Measurements from ENCODE around the gene RBM25.

The RBM25 gene

DNA sequence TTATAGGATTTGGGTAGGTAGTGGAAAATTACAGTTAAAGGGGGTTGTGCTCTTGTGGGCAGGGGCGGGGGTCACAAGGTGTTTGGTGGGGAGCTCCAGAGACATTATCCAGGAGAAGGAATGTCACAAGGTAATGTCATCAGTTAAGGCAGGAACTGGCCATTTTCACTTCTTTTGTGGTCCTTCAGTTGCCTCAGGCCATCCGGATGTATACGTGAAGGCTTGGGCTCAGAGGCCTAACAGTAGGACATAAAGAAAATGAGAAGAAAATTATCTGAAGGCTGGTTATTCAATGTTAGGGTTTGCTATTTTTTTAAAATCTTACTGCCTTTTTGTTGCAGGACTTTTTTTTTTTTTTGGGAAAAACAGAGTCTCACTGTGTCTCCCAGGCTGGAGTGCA lies 75.5 kb downstream of the RBM25 start:
- H3K4me3 Mint-ChIP-seq = no peak overlapping the region
- no peak overlapping the region for H3K27ac Mint-ChIP-seq
- H3K9me3 Mint-ChIP-seq = peaks cover 10% of the 10 kb centered on the region
- H3K36me3 Mint-ChIP-seq = peaks cover 12% of the 10 kb centered on the region
- H3K4me1 Mint-ChIP-seq = peaks cover 19% of the 10 kb centered on the region
- CTCF ChIA-PET = no interaction called here
- DNase-seq = no peak
- H3K27me3 Mint-ChIP-seq = peaks cover 4% of the 10 kb centered on the region

DNA sequence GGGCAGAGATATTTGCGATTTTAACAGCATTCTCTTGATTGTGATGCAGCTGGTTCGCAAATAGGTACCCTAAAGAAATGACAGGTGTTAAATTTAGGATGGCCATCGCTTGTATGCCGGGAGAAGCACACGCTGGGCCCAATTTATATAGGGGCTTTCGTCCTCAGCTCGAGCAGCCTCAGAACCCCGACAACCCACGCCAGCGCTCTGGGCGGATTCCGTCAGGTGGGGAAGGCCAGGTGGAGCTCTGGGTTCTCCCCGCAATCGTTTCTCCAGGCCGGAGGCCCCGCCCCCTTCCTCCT lies 77.7 kb downstream of the RBM25 start:
- CTCF ChIA-PET = interaction anchor here (1.4 kb wide), 1 partner anchor 36 kb away, joined by 3 read pairs; no protein-coding TSS in a partner anchor
- DNase-seq = no peak
- Mint-ChIP-seq H3K4me3 (peak overlapping the region; percentile 85), H3K4me1 (peaks cover 27% of the 10 kb centered on the region), H3K27ac (peak overlapping the region; percentile 100), H3K9me3 (peaks cover 10% of the 10 kb centered on the region), H3K27me3 (peaks cover 4% of the 10 kb centered on the region), H3K36me3 (peaks cover 16% of the 10 kb centered on the region)

DNA sequence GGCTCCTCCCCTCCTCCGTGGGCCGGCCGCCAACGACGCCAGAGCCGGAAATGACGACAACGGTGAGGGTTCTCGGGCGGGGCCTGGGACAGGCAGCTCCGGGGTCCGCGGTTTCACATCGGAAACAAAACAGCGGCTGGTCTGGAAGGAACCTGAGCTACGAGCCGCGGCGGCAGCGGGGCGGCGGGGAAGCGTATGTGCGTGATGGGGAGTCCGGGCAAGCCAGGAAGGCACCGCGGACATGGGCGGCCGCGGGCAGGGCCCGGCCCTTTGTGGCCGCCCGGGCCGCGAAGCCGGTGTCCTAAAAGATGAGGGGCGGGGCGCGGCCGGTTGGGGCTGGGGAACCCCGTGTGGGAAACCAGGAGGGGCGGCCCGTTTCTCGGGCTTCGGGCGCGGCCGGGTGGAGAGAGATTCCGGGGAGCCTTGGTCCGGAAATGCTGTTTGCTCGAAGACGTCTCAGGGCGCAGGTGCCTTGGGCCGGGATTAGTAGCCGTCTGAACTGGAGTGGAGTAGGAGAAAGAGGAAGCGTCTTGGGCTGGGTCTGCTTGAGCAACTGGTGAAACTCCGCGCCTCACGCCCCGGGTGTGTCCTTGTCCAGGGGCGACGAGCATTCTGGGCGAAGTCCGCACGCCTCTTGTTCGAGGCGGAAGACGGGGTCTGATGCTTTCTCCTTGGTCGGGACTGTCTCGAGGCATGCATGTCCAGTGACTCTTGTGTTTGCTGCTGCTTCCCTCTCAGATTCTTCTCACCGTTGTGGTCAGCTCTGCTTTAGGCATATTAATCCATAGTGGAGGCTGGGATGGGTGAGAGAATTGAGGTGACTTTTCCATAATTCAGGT lies 78.3 kb downstream of the RBM25 start, which contains the start of gene PSEN1:
PSEN1 (plus strand) TSS at position 121 of the 839 bp plus-strand sequence. CDS start 11,513 bp downstream, outside the sequence.
- peak; percentile 99 for DNase-seq
- H3K27me3 Mint-ChIP-seq = peaks cover 4% of the 10 kb centered on the region
- CTCF ChIA-PET = interaction anchor here (1.4 kb wide), 1 partner anchor 36 kb away, joined by 3 read pairs; no protein-coding TSS in a partner anchor
- H3K9me3 Mint-ChIP-seq = peaks cover 10% of the 10 kb centered on the region
- H3K4me1 Mint-ChIP-seq = peaks cover 29% of the 10 kb centered on the region
- H3K36me3 Mint-ChIP-seq = peaks cover 17% of the 10 kb centered on the region
- H3K27ac Mint-ChIP-seq = peak within 1 kb of the TSS; percentile 100
- peak within 1 kb of the TSS; percentile 85 for H3K4me3 Mint-ChIP-seq

DNA sequence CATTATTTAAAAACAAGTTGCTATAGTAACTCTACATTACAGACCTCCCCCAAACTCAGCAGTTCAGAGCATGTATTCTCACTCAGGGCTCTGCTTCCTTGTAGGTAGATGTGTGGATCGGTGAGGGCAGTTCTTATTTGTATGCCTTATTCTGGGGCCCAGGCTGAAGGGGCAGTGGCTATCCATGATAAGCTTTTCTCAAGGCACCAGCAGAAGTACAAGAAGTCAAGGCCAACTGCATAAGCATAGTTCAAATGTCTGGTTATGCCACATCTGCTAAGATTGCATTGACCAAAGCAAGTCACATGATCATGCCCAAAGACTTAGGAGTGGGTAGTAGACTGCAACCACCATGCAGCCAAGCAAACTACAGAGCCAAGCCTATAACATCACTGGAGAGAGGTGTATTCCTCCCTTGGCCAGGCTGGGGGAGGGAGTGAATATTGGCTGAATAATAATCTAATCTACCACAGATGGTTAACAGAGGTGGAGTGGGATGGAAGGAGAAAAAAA lies 82.5 kb downstream of the RBM25 start:
- Mint-ChIP-seq H3K27ac (peak overlapping the region; percentile 13), H3K36me3 (peaks cover 26% of the 10 kb centered on the region), H3K9me3 (no peaks in the 10 kb centered on the region), H3K4me1 (peaks cover 41% of the 10 kb centered on the region), H3K27me3 (peaks cover 4% of the 10 kb centered on the region), H3K4me3 (no peak overlapping the region)
- no peak for DNase-seq
- CTCF ChIA-PET = no interaction called here

DNA sequence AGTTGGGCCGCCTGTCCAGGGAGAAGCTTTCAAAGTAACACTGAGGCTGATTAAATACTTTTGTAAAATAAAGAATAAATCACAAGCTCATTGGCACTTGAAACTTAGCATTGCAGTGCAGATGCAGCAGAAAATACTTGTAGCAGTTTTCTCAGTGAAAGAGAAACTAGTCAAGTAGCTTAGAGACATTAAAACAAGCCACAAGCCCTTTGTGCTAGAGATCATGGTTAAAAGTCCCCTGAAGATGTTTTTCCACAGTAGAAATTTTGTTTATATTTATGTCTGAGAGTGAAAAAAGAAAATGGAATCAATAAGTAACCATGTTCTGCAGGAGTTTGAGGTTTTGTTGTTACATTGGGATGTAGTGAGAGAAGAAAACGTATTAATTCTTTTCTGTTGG lies 83.9 kb downstream of the RBM25 start:
- H3K27ac Mint-ChIP-seq = peak overlapping the region; percentile 66
- no peak overlapping the region for H3K4me3 Mint-ChIP-seq
- no peak for DNase-seq
- no peaks in the 10 kb centered on the region for H3K27me3 Mint-ChIP-seq
- peaks cover 35% of the 10 kb centered on the region for H3K4me1 Mint-ChIP-seq
- peaks cover 21% of the 10 kb centered on the region for H3K36me3 Mint-ChIP-seq
- CTCF ChIA-PET = no interaction called here
- H3K9me3 Mint-ChIP-seq = no peaks in the 10 kb centered on the region

DNA sequence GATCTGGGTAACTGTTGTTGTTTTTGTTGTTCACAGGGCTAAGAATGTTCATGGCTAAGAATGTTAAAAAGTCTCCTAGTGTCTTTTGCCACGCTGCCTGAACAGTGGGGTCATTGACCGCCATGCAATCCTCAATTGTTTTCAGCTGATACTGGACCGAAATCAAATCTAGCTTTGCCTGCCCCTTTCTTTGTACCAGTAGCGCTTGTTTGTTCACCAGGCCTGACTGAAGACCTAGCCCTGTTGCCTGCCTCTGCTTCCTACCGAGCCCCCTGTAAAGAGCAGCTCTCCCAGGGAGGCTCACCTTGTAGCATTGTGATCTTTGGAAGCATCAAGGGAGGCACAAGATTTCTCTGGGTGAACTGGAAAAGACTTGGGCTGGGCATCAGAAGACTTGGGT lies 84.7 kb downstream of the RBM25 start:
- H3K4me1 Mint-ChIP-seq = peaks cover 30% of the 10 kb centered on the region
- H3K27ac Mint-ChIP-seq = no peak overlapping the region
- peaks cover 17% of the 10 kb centered on the region for H3K36me3 Mint-ChIP-seq
- no peaks in the 10 kb centered on the region for H3K9me3 Mint-ChIP-seq
- no peak for DNase-seq
- CTCF ChIA-PET = interaction anchor here (0.6 kb wide), 1 partner anchor 24 kb away, joined by 3 read pairs; no protein-coding TSS in a partner anchor
- no peaks in the 10 kb centered on the region for H3K27me3 Mint-ChIP-seq
- H3K4me3 Mint-ChIP-seq = no peak overlapping the region

DNA sequence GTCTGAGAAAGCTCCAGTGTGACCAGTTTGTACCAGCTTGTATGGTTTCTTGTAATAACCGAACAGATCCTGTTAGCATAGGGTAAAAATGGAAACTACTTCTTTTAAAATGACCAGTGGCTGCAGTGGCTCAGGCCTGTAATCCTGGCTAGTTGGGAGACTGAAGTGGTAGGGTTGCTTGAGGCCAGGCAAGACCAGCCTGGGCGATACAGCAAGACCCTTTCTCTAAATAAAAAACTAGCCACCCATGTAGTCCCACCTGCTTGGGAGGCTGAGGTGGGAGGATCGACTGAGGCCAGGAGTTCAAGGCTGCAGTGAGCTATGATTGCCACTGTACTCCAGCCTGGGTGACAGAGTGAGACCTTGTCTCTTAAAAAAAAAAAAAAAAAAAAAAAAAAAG lies 85.3 kb downstream of the RBM25 start:
- H3K4me3 Mint-ChIP-seq = no peak overlapping the region
- H3K27me3 Mint-ChIP-seq = no peaks in the 10 kb centered on the region
- H3K9me3 Mint-ChIP-seq = no peaks in the 10 kb centered on the region
- peaks cover 30% of the 10 kb centered on the region for H3K4me1 Mint-ChIP-seq
- CTCF ChIA-PET = no interaction called here
- no peak overlapping the region for H3K27ac Mint-ChIP-seq
- H3K36me3 Mint-ChIP-seq = peaks cover 23% of the 10 kb centered on the region
- no peak for DNase-seq

DNA sequence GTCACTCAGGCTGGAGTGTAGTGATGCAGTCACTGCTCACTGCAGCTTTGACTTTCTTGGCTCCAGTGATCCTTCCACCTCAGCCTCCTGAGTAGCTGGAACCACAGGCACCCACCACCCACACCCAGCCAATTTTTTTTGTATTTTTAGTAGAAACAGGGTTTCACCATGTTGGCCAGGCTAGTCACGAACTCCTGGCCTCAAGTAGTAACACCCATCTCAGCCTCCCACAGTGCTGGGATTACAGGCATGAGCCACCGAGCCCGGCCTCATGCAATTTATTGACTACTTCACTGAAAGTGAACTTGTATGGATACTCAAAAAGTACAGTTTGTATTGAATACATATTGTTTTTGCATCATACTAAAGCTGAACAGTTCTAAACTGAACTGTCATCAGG lies 87.0 kb downstream of the RBM25 start:
- Mint-ChIP-seq H3K9me3 (no peaks in the 10 kb centered on the region), H3K27ac (no peak overlapping the region), H3K27me3 (no peaks in the 10 kb centered on the region), H3K4me3 (no peak overlapping the region), H3K36me3 (peaks cover 31% of the 10 kb centered on the region), H3K4me1 (peaks cover 28% of the 10 kb centered on the region)
- DNase-seq = no peak
- CTCF ChIA-PET = no interaction called here

DNA sequence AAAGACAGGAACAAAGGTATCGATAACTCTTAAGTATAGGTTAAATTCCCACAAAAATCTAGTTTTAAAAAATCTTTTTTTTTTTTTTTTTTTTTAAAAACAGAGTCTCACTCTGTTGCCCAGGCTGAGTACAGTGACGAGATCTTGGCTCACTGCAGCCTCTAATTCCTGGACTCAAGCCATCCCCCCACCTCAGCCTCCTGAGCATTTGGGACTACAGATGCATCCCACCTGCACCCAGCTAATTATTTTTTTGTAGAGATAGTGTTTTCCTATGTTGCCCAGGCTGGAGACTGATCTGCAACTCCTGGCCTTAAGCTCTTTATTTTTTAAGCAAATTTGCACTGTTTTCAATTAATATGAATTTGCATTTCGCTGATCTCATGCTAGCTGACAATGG lies 87.8 kb downstream of the RBM25 start:
- Mint-ChIP-seq H3K9me3 (no peaks in the 10 kb centered on the region), H3K27me3 (no peaks in the 10 kb centered on the region), H3K36me3 (peaks cover 26% of the 10 kb centered on the region), H3K4me3 (no peak overlapping the region), H3K27ac (no peak overlapping the region), H3K4me1 (peaks cover 21% of the 10 kb centered on the region)
- no peak for DNase-seq
- CTCF ChIA-PET = no interaction called here

DNA sequence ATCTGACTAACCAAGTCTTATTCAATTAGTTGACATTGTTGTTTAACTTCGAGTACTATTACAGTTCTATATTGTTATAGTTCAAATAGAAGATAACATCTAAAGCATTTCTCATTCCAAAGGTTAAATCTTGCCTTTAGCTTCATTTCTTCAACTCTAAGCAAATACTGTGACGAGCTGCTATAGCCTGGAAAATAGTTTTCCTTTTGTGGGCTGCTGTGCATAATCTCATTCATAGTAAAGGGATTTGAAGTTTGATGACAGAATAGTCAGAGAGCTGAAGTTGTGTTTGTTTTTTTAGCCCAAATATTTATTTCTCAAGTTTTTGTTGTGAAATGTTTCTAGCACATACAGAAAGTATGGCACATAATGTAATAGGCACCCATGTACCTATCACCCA lies 91.4 kb downstream of the RBM25 start:
- no peaks in the 10 kb centered on the region for H3K27me3 Mint-ChIP-seq
- H3K27ac Mint-ChIP-seq = no peak overlapping the region
- peaks cover 31% of the 10 kb centered on the region for H3K36me3 Mint-ChIP-seq
- no peaks in the 10 kb centered on the region for H3K9me3 Mint-ChIP-seq
- CTCF ChIA-PET = no interaction called here
- peaks cover 4% of the 10 kb centered on the region for H3K4me1 Mint-ChIP-seq
- DNase-seq = no peak
- H3K4me3 Mint-ChIP-seq = no peak overlapping the region

DNA sequence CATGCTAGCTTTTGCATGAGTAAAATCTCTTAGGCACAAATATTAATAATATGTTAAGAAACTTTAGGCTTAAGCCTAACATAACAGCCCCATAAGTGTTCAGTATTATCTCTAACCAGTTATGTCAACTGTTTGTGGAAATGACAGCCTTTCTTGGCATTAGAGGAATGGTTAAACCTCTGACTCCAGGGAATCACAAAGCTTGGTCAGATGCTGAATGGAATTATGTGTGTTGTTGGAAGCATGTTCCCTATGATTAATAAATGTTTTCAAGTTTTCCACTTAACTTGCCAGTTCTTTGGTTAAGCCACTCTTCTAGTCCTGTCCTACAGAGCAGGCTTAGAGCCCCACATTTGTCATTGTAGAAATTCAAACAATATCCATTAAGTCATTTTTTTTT lies 94.9 kb downstream of the RBM25 start:
- H3K4me1 Mint-ChIP-seq = no peaks in the 10 kb centered on the region
- CTCF ChIA-PET = no interaction called here

DNA sequence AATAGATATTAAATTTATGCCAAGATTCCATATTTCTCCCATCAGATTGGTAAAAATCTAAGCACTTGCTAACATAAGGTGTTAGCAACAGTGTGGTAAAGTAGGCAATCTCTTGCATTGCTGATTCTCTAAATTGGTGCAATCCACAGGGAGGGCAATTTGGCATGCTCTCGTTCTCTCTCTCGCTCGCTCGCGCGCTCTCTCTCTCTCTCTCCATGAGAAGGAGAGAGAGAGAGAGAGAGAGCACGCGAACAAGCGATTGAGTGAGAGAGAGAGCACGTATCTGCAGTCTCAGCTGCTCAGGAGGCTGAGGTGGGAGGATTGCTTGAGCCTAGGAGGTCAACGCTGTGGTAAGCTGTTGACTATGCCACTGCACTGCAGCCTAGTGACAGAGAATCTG lies 103.9 kb downstream of the RBM25 start:
- CTCF ChIA-PET = no interaction called here
- Mint-ChIP-seq H3K36me3 (peaks cover 46% of the 10 kb centered on the region), H3K27me3 (no peaks in the 10 kb centered on the region), H3K9me3 (no peaks in the 10 kb centered on the region), H3K4me3 (no peak overlapping the region), H3K27ac (no peak overlapping the region), H3K4me1 (peaks cover 2% of the 10 kb centered on the region)
- DNase-seq = no peak

More for the DNA sequence above, 94.9 kb downstream of the RBM25 start:
- Mint-ChIP-seq H3K9me3 (no peaks in the 10 kb centered on the region), H3K4me3 (no peak overlapping the region), H3K27ac (no peak overlapping the region), H3K36me3 (peaks cover 36% of the 10 kb centered on the region), H3K27me3 (no peaks in the 10 kb centered on the region)
- DNase-seq = no peak

DNA sequence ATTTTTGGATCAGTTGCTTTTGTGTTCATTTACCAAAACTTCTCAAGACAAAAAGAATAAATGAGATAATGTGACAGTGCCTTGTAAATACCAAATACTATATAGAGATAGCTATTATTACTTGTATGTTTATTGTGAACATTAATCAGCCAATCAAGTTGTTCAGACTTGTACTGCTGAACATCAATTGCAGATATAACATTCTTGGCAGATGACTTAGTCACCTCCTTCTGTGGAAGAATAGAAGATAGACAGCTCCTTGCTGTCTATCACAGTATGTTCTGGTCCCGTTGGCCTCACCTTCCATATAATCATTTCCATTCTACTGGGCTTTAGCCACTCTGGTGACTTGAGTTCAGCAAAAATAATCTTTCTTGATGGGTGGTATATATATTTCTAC lies 108.1 kb downstream of the RBM25 start:
- no peaks in the 10 kb centered on the region for H3K27me3 Mint-ChIP-seq
- no peak overlapping the region for H3K4me3 Mint-ChIP-seq
- H3K27ac Mint-ChIP-seq = no peak overlapping the region
- CTCF ChIA-PET = no interaction called here
- H3K36me3 Mint-ChIP-seq = peaks cover 49% of the 10 kb centered on the region
- no peak for DNase-seq
- no peaks in the 10 kb centered on the region for H3K9me3 Mint-ChIP-seq
- no peaks in the 10 kb centered on the region for H3K4me1 Mint-ChIP-seq

DNA sequence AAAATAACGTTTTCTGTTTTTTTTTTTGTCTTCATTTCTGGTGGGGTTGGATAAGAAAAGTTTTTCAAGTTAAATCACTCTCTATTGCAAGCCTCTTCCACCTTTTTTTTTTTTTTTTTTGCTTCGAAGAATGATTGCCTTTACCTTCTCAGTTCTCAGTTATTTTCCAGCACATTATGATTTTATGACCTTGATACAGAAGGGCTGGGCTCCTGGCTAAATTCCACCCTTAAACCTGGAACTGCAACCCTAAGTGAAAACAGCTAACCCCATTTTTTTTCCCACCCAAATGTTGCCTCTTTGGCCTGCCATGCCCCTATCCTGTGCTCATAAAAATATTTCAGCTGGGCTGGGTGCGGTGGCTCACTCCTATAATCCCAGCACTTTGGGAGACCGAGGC lies 109.4 kb downstream of the RBM25 start:
- CTCF ChIA-PET = interaction anchor here (0.7 kb wide), 2 partner anchors 21 to 25 kb away, joined by 3 to 6 read pairs; no protein-coding TSS in a partner anchor
- peaks cover 54% of the 10 kb centered on the region for H3K36me3 Mint-ChIP-seq
- no peaks in the 10 kb centered on the region for H3K4me1 Mint-ChIP-seq
- H3K4me3 Mint-ChIP-seq = no peak overlapping the region
- no peak for DNase-seq
- H3K9me3 Mint-ChIP-seq = no peaks in the 10 kb centered on the region
- H3K27ac Mint-ChIP-seq = no peak overlapping the region
- H3K27me3 Mint-ChIP-seq = no peaks in the 10 kb centered on the region

DNA sequence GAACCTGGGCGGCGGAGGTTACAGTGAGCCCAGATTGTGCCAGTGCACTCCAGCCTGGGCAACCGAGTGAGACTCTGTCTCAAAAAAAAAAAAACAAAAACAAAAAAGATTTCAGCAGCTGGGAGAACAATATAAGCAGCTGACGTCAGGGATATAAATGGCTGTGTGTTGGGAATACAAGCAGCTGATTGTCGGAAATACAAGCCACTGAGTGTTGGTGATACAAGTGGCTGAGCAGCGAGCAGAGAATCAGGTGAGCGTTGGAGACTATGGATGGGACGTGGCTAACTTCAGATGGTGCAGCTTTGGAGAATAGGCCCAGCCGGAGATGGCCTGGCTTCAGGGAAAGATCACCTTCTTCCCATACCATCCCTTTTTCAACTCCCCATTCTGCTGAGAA lies 109.9 kb downstream of the RBM25 start:
- Mint-ChIP-seq H3K4me1 (no peaks in the 10 kb centered on the region), H3K4me3 (no peak overlapping the region), H3K36me3 (peaks cover 56% of the 10 kb centered on the region), H3K9me3 (no peaks in the 10 kb centered on the region), H3K27me3 (no peaks in the 10 kb centered on the region), H3K27ac (no peak overlapping the region)
- CTCF ChIA-PET = no interaction called here
- DNase-seq = no peak
